Measurements from ENCODE around the gene ROBO3.

GRCh38 chr11:124867700-124868099 is 2.5 kb downstream of the ROBO3 start:
- TF ChIP-seq CTCF (IDR thresholded peaks at IDR 0.05) (peak; percentile 70), ZFX (IDR thresholded peaks at IDR 0.05; ENCODE audit: borderline replicate concordance) (no peak)

Data from 22Rv1 (cell line).